Measurements from ENCODE around the gene BMPR1A. TPM values are rescaled to one million over a fixed set of nuclear protein-coding genes. Genes with fewer than 3 reads are reported as not detected.

Gene BMPR1A
- total and polyA plus RNA-seq, 9 of the 15 experiments (the other 6 are each of a cell fraction or from before 2014, with no cell fraction given): 1.6 to 17.5 (median 9.1) TPM

- CTCF ChIA-PET (ENCODE audit: low intra/inter-chr PET ratio): no interaction called here
- no peaks in the 10 kb centered on the region for H3K27me3 ChIP-seq (ENCODE audit: control insufficient read depth in 2 of 2, insufficient read depth in 2 of 2, low read length in 2 of 2)
- no peaks in the 10 kb centered on the region for H3K9me1 ChIP-seq (ENCODE audit: control insufficient read depth, insufficient read depth, low read length)
- POLR2A ChIA-PET: interaction anchor here (0.6 kb wide), 1 partner anchor 23 kb away, joined by 4 read pairs; no protein-coding TSS in a partner anchor
- H3K4me3 ChIP-seq: no peak overlapping the region
- no peak for FAIRE-seq
- in situ Hi-C loops (cut with MboI) (no loop called here), intact Hi-C loops (cut with micrococcal nuclease) (no loop called here)
- H3K4me1 ChIP-seq (replicated peaks in 1 of 2; ENCODE audit: control insufficient read depth in 2 of 2, insufficient read depth in 2 of 2, low read length in 2 of 2): no peaks in the 10 kb centered on the region
- no peak overlapping the region for H2AFZ ChIP-seq (ENCODE audit: low read depth, low read length)
- no peaks in the 10 kb centered on the region for H3K9me3 ChIP-seq (replicated peaks; ENCODE audit: control insufficient read depth, insufficient read depth, low read depth, low read length)
- 30% methylated on average over 4 of the region's 6 CpGs for WGBS (ENCODE audit: insufficient coverage, low coverage, missing lambda C conversion rate)
- H3K27ac ChIP-seq (ENCODE audit: extremely low read depth, low read depth, low read length): no peak overlapping the region
- H3K79me2 ChIP-seq (ENCODE audit: control insufficient read depth, insufficient read depth, low read length): peaks cover 19% of the 10 kb centered on the region; the same call in 2 of the 3 replicates
- H3K9ac ChIP-seq (ENCODE audit: insufficient read depth in 1 of 2, low read depth in 2 of 2, low read length in 2 of 2): no peak overlapping the region
- H4K20me1 ChIP-seq (replicated peaks; ENCODE audit: control insufficient read depth, insufficient read depth, low read length): no peaks in the 10 kb centered on the region
- BruUV-seq (replicated peaks): no TSS peak
- no peaks in the 10 kb centered on the region for H3K36me3 ChIP-seq (ENCODE audit: control insufficient read depth, insufficient read depth, low read length)
- no peak for DNase-seq (ENCODE audit: extremely low read depth in 1 of 4, low spot score in 3 of 4)
- no peak overlapping the region for H3K4me2 ChIP-seq (ENCODE audit: insufficient read depth, low read length)
- ATAC-seq: peak; percentile 37; the same call in 1 of the 3 replicates
- TF ChIP-seq MTF1 (CRISPR knock-in tag; IDR thresholded peaks at IDR 0.05; ENCODE audit: borderline replicate concordance): no peak
- TF ChIP-seq TEAD4 (IDR thresholded peaks at IDR 0.05; ENCODE audit: low read length): no peak
- no peak for TF ChIP-seq TEAD4 (CRISPR knock-in tag; IDR thresholded peaks at IDR 0.05; ENCODE audit: borderline replicate concordance)
- TF ChIP-seq ZNF511 (CRISPR knock-in tag; IDR thresholded peaks at IDR 0.05): no peak
- TF ChIP-seq E2F8 (IDR thresholded peaks at IDR 0.05; ENCODE audit: low read depth, partially characterized antibody): no peak
- TF ChIP-seq ZNF347 (CRISPR knock-in tag; IDR thresholded peaks at IDR 0.05; ENCODE audit: low read depth): no peak
- TF ChIP-seq HDAC3 (IDR thresholded peaks at IDR 0.05; ENCODE audit: borderline replicate concordance, partially characterized antibody): no peak
- no peak for TF ChIP-seq NFXL1 (CRISPR knock-in tag; IDR thresholded peaks at IDR 0.05)
- no peak for TF ChIP-seq TOE1 (IDR thresholded peaks at IDR 0.05; ENCODE audit: borderline replicate concordance)
- TF ChIP-seq TOE1 (CRISPR knock-in tag; IDR thresholded peaks at IDR 0.05; ENCODE audit: borderline replicate concordance, low read depth): no peak
- no peak for TF ChIP-seq SMC3 (conservative IDR thresholded peaks at IDR 0.05; ENCODE audit: insufficient read depth, low read depth, low read length)
- no peak for TF ChIP-seq ZNF507 (tag; conservative IDR thresholded peaks at IDR 0.05)
- no peak for TF ChIP-seq EP400 (IDR thresholded peaks at IDR 0.05)
- TF ChIP-seq PCBP1 (IDR thresholded peaks at IDR 0.05; ENCODE audit: low read depth, low read length, poor library complexity, severe bottlenecking): no peak
- no peak for TF ChIP-seq ELF4 (CRISPR knock-in tag; IDR thresholded peaks at IDR 0.05)
- no peak for TF ChIP-seq ZBTB2 (IDR thresholded peaks at IDR 0.05)
- TF ChIP-seq ZNF134 (CRISPR knock-in tag; conservative IDR thresholded peaks at IDR 0.05): no peak
- no peak for TF ChIP-seq RBM17 (IDR thresholded peaks at IDR 0.05; ENCODE audit: borderline replicate concordance, low read depth, low read length)
- no peak for TF ChIP-seq STAT5A (IDR thresholded peaks at IDR 0.05; ENCODE audit: borderline replicate concordance, low read length)
These were observed 46.2 kb downstream of the BMPR1A start for GRCh38 chr10:86802473-86803108.

Data from K562 (cell line).